Fibroblast of the aortic adventitia (primary cell): ENCODE results near the gene NENF. TPM values are rescaled to one million over a fixed set of nuclear protein-coding genes. Genes with fewer than 3 reads are reported as not detected.

Source experiments
- DNase-seq: peaks from one replicate; pipeline ENCODE4 v3.0.0-alpha.2; 2010; ENCODE audit warnings: low read depth
- H3K4me3 ChIP-seq: 2 replicates; pipeline ENCODE4 v1.5.1; 2011; ENCODE audit warnings: low read depth, mild to moderate bottlenecking, control low read depth, low read length, moderate library complexity
- total RNA-seq: library from RNA; depleted of rRNA; stranded (reverse); fragments of >200 nt; gene quantifications from 2 replicates; pipeline ENCODE4 v1.2.3, GENCODE V29; 2012; ENCODE audit warnings: low replicate concordance
- TF ChIP-seq, protein P1 (sequence below): IDR thresholded peaks from 2 replicates; pipeline ENCODE4 v1.5.1; 2011; ENCODE audit warnings: mild to moderate bottlenecking, low read length, control low read depth, inconsistent platforms; ENCODE audit not compliant: insufficient read depth

Gene NENF
- total RNA-seq, 1 donor: 43.3 TPM

DNA sequence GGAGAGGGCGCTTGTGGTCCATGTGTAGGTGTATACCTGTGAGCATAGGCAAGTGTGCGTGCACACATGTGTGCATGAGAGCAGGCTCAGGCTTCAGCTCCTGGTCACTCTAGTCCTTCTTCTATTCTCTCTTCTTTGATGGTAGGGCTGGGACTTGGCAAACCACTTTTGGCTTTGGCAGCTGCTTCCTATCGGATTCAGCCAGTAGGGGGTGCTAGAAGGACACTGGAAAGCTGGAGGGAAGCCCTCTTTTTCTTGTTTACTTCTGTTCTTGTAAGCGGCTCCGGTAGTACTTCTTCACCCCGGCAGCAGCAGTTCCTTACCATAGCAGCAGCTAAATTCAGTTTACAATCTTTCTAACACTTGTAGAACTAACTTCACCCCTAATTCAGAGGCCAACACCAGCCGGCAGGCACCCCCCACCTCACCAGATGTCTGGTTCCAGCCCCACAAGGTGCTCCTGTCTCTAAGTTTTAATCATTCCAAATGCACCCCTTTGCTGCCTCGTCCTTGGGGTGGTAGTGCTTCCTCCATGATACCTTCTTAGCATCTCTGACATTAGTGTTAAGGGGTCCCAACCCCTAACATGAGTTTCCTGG is 25.1 kb downstream of the NENF start:
- H3K4me3 ChIP-seq: no peak overlapping the region

DNA sequence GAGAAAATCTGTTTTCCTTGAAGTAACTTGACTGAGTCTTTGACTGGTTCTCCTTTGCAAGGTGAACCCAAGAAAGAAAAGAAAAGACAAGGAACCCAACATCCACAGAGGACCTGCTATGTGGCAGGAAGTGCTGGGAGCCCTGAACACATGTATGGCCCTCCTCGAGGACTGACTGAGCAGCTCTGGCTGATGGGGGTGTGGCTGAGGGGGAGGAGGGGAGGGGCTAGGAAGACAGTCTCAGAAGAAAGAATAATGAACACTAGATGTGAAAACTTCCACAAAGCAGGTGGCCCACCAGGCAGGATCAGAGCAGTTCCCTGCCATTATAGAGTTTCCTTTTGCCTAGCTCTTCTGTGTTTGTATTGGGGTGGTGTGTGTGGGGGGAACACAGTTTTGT is 26.1 kb downstream of the NENF start:
- TF ChIP-seq, protein P1, sequence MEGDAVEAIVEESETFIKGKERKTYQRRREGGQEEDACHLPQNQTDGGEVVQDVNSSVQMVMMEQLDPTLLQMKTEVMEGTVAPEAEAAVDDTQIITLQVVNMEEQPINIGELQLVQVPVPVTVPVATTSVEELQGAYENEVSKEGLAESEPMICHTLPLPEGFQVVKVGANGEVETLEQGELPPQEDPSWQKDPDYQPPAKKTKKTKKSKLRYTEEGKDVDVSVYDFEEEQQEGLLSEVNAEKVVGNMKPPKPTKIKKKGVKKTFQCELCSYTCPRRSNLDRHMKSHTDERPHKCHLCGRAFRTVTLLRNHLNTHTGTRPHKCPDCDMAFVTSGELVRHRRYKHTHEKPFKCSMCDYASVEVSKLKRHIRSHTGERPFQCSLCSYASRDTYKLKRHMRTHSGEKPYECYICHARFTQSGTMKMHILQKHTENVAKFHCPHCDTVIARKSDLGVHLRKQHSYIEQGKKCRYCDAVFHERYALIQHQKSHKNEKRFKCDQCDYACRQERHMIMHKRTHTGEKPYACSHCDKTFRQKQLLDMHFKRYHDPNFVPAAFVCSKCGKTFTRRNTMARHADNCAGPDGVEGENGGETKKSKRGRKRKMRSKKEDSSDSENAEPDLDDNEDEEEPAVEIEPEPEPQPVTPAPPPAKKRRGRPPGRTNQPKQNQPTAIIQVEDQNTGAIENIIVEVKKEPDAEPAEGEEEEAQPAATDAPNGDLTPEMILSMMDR: no peak
- no peak for DNase-seq

More for the DNA sequence above, 25.1 kb downstream of the NENF start:
- peak; percentile 37 for DNase-seq
- TF ChIP-seq, protein P1: peak; percentile 45

DNA sequence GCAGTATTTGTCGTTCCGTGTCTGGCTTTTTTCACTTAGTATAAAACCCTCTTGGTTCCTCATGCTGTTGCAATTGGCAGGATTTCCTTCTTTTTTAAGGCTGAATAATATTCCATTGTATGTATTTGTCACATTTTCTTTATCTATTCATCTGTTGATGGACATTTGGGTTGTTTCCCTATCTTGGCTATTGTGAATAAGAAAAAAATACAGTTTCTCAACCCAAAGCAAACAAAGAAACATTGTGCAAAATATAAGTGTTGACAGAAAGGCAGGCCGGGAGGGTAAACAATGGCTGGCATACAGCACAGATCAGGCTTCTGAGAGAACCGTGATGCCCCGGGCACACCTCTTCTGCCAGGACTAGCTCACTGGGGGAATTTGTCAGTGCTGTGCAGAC is 26.9 kb downstream of the NENF start:
- DNase-seq: no peak

More for the DNA sequence above, 26.1 kb downstream of the NENF start:
- no peak overlapping the region for H3K4me3 ChIP-seq

GRCh38 chr1:212460376-212460775 is 27.7 kb downstream of the NENF start:
- H3K4me3 ChIP-seq: no peak overlapping the region
- TF ChIP-seq, protein P1: no peak
- DNase-seq: no peak

More for the DNA sequence above, 26.9 kb downstream of the NENF start:
- TF ChIP-seq, protein P1: no peak
- no peak overlapping the region for H3K4me3 ChIP-seq

GRCh38 chr1:212461916-212462660 is 29.4 kb downstream of the NENF start:
- DNase-seq: no peak
- TF ChIP-seq, protein P1: no peak
- H3K4me3 ChIP-seq: no peak overlapping the region

DNA sequence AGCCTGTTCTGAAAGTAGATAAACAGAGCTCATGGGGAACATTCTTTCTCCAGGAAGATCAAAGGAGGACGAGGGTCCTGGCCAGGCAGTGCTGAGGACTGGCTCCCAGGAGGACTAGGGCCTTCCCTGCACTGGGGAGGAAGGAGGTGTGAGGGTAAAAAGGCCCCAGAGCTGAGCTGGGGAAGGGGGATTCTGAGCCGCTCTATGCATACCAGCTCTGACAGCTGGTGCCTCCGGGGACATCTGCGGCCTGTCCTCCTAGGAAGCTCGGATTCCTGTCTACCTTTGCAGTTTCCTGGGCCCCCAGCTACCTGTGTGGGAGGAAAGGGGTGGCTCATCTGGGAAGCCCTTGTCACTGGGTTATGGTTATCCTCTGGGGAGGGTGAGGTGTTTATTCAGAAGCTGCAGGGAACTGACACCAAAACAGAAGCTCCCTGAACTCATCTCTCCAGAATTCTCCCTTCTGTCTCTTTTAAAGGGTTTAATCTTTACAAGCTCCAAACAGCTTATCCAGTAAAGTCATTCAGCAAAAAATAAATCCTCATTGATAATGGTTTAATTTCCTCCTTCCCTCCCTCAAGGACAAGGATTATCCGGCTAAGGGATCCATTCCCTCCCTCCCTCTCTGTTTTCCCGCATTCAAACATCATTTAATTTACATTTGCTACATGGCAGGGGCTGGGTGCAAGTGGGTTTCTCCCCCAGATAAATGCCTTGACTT is 31.0 kb downstream of the NENF start:
- no peak for DNase-seq
- TF ChIP-seq, protein P1: no peak
- H3K4me3 ChIP-seq: no peak overlapping the region
